DOHH2 (cell line): Measurements from ENCODE around the gene TNFRSF13B.

Experiments
- H3F3A ChIP-seq: fragments of 200-600 bp; sonication (generic), shearing (Covaris generic); 2 replicates; pipeline ENCODE4 v1.6.0; 2016; ENCODE audit warnings: antibody characterized with exemption, mild to moderate bottlenecking; ENCODE audit not compliant: control insufficient read depth, insufficient read depth
- H3K27ac ChIP-seq: fragments of 200-600 bp; sonication (generic); 2 replicates; pipeline ENCODE4 v1.5.1; 2014; ENCODE audit warnings: low read depth, mild to moderate bottlenecking, low read length, moderate library complexity
- H3K27me3 ChIP-seq: fragments of 200-600 bp; sonication (generic); 2 replicates; pipeline ENCODE4 v1.6.1; 2014; ENCODE audit warnings: mild to moderate bottlenecking, low read length, mixed read lengths; ENCODE audit not compliant: control insufficient read depth
- H3K36me3 ChIP-seq: fragments of 200-600 bp; sonication (generic); 2 replicates; pipeline ENCODE4 v1.6.1; 2014; ENCODE audit warnings: mild to moderate bottlenecking, low read length, moderate library complexity, mixed read lengths; ENCODE audit not compliant: control insufficient read depth
- H3K4me1 ChIP-seq: fragments of 200-600 bp; sonication (generic); 2 replicates; pipeline ENCODE4 v1.6.1; 2014; ENCODE audit warnings: mild to moderate bottlenecking, low read length, mixed read lengths; ENCODE audit not compliant: control insufficient read depth
- H3K4me2 ChIP-seq: fragments of 200-600 bp; sonication (generic); 2 replicates; pipeline ENCODE4 v1.6.0; 2014; ENCODE audit warnings: mild to moderate bottlenecking, low read length, moderate library complexity
- H3K4me3 ChIP-seq: fragments of 200-600 bp; sonication (generic); 2 replicates; pipeline ENCODE4 v1.5.1; 2014; ENCODE audit warnings: mild to moderate bottlenecking, low read length, mixed read lengths
- H3K79me2 ChIP-seq: fragments of 200-600 bp; sonication (generic); 2 replicates; pipeline ENCODE4 v1.6.1; 2014; ENCODE audit warnings: mild to moderate bottlenecking, low read length, mixed read lengths; ENCODE audit not compliant: control insufficient read depth
- H3K9me2 ChIP-seq: fragments of 200-600 bp; sonication (generic); replicated peaks from 2 replicates; pipeline ENCODE4 v1.6.1; 2014; ENCODE audit warnings: mild to moderate bottlenecking, low read length, mixed read lengths; ENCODE audit not compliant: control insufficient read depth
- H3K9me3 ChIP-seq: fragments of 200-600 bp; sonication (generic); 2 replicates; pipeline ENCODE4 v1.6.1; 2014; ENCODE audit warnings: antibody characterized with exemption, low read length, mixed read lengths; ENCODE audit not compliant: control insufficient read depth, insufficient read depth
- H4K20me1 ChIP-seq: fragments of 200-600 bp; sonication (generic); 2 replicates; pipeline ENCODE4 v1.6.0; 2014; ENCODE audit warnings: low read depth, mild to moderate bottlenecking, antibody characterized with exemption, low read length, moderate library complexity; ENCODE audit not compliant: control insufficient read depth, insufficient read depth
- CTCF ChIP-seq: fragments of 200-600 bp; sonication (generic); IDR thresholded peaks from one replicate; pipeline ENCODE4 v1.5.1; 2014; ENCODE audit warnings: antibody characterized with exemption, mild to moderate bottlenecking, low read depth, low read length; ENCODE audit not compliant: poor library complexity, severe bottlenecking
- EZH2phosphoT487 ChIP-seq: fragments of 200-600 bp; sonication (generic); IDR thresholded peaks from 2 replicates; pipeline ENCODE4 v1.6.1; 2017; ENCODE audit warnings: borderline replicate concordance, mild to moderate bottlenecking, antibody characterized with exemption, low read length, moderate library complexity, mixed read lengths

The TNFRSF13B gene

GRCh38 chr17:16987830-16988601 lies 16.1 kb upstream of the TNFRSF13B start:
- Histone ChIP-seq H3K4me3 (peak overlapping the region; percentile 65), H3K9me3 (no peaks in the 10 kb centered on the region), H3K79me2 (no peaks in the 10 kb centered on the region), H3K36me3 (no peaks in the 10 kb centered on the region), H3K27ac (peak overlapping the region; percentile 70), H3K4me1 (peaks cover 56% of the 10 kb centered on the region), H3K9me2 (no peaks in the 10 kb centered on the region), H3F3A (peaks cover 10% of the 10 kb centered on the region), H3K4me2 (peak overlapping the region; percentile 73), H4K20me1 (no peaks in the 10 kb centered on the region), H3K27me3 (no peaks in the 10 kb centered on the region)
- TF ChIP-seq CTCF (no peak), EZH2phosphoT487 (no peak)

GRCh38 chr17:16987066-16987829 lies 15.3 kb upstream of the TNFRSF13B start:
- TF ChIP-seq EZH2phosphoT487 (no peak), CTCF (no peak)
- H3F3A ChIP-seq: peaks cover 10% of the 10 kb centered on the region
- peak overlapping the region; percentile 73 for H3K4me2 ChIP-seq
- peaks cover 56% of the 10 kb centered on the region for H3K4me1 ChIP-seq
- H3K79me2 ChIP-seq: no peaks in the 10 kb centered on the region
- H3K9me2 ChIP-seq: no peaks in the 10 kb centered on the region
- no peaks in the 10 kb centered on the region for H3K27me3 ChIP-seq
- no peaks in the 10 kb centered on the region for H3K9me3 ChIP-seq
- peak overlapping the region; percentile 65 for H3K4me3 ChIP-seq
- peak overlapping the region; percentile 70 for H3K27ac ChIP-seq
- H3K36me3 ChIP-seq: no peaks in the 10 kb centered on the region
- no peaks in the 10 kb centered on the region for H4K20me1 ChIP-seq

- peaks cover 10% of the 10 kb centered on the region for H3F3A ChIP-seq
- TF ChIP-seq CTCF: no peak
- TF ChIP-seq EZH2phosphoT487: no peak
- no peaks in the 10 kb centered on the region; the same call in 1 of the 2 replicates for H3K27me3 ChIP-seq
- H3K27ac ChIP-seq: no peak overlapping the region
- H4K20me1 ChIP-seq: no peaks in the 10 kb centered on the region
- peaks cover 59% of the 10 kb centered on the region for H3K4me1 ChIP-seq
- H3K4me3 ChIP-seq: no peak overlapping the region
- no peak overlapping the region for H3K4me2 ChIP-seq
- H3K9me2 ChIP-seq: no peaks in the 10 kb centered on the region
- H3K9me3 ChIP-seq: no peaks in the 10 kb centered on the region
- no peaks in the 10 kb centered on the region for H3K79me2 ChIP-seq
- H3K36me3 ChIP-seq: no peaks in the 10 kb centered on the region
Observed at GRCh38 chr17:16986391-16986790, 14.5 kb upstream of the TNFRSF13B start.
